Measurements from ENCODE around the gene PAFAH2. TPM values are rescaled to one million over a fixed set of nuclear protein-coding genes. Genes with fewer than 3 reads are reported as not detected.

The PAFAH2 gene
- total RNA-seq, 1 donor from 2014 or later = 7.1 TPM

DNA sequence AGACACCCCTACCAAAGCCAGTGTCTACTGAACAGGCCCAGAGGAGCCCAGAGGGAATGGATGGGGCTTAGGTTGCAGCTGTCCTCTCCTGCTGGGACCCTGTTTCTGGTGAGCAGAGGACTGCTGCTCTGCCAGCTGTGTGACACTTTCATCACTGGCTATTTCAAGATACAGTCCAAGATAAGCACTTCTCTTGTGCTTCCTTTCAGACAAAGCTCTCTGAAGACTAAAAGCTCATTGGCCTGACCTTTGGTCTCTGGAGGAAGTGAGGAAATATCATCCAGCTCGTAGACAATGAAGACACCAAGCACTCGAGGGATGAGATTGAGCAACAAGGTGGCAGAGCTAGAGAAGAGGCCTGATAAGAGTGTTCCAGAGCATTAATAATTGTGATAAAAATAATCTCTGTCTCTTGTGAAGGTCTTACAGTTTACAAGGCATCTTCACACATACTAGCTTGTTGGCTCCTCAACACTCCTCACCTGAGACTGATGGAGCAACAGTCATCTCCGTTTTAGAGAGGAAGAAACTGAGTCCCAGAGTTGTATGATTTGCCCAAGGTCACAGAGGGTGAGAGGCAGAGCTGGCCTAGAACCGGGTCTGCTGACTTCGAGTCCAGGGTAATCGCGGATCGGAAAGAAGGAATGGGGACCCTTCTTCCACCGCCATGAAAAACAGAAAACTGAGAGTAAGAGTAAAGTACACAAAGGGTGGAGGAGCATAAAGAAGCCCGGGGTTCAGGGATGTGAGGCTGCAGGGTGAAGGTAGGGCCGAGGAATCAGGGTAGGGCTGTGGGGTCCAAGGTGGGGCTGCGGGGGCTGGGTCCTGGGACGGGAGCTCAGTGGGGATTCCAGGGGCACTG is 666 bp downstream of the PAFAH2 start:
- Histone ChIP-seq H3K27me3 (no peaks in the 10 kb centered on the region), H3K4me3 (peak overlapping the region; percentile 62 to 76), H3K4me1 (peaks cover 20% of the 10 kb centered on the region), H3K9me3 (no peaks in the 10 kb centered on the region), H3K36me3 (no peaks in the 10 kb centered on the region), H3K27ac (peak overlapping the region; percentile 84)
- TF ChIP-seq POLR2A (IDR thresholded peaks at IDR 0.05) = no peak
- TF ChIP-seq, protein P1, sequence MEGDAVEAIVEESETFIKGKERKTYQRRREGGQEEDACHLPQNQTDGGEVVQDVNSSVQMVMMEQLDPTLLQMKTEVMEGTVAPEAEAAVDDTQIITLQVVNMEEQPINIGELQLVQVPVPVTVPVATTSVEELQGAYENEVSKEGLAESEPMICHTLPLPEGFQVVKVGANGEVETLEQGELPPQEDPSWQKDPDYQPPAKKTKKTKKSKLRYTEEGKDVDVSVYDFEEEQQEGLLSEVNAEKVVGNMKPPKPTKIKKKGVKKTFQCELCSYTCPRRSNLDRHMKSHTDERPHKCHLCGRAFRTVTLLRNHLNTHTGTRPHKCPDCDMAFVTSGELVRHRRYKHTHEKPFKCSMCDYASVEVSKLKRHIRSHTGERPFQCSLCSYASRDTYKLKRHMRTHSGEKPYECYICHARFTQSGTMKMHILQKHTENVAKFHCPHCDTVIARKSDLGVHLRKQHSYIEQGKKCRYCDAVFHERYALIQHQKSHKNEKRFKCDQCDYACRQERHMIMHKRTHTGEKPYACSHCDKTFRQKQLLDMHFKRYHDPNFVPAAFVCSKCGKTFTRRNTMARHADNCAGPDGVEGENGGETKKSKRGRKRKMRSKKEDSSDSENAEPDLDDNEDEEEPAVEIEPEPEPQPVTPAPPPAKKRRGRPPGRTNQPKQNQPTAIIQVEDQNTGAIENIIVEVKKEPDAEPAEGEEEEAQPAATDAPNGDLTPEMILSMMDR (IDR thresholded peaks at IDR 0.05) = no peak
- intact Hi-C loops (cut with DNase I) = loop anchor here (5.0 kb wide), 1 partner anchor 90 kb away; the partner anchor contains the start of gene STMN1
- DNase-seq (ENCODE audit: extremely low spot score in 2 of 2) = no peak

DNA sequence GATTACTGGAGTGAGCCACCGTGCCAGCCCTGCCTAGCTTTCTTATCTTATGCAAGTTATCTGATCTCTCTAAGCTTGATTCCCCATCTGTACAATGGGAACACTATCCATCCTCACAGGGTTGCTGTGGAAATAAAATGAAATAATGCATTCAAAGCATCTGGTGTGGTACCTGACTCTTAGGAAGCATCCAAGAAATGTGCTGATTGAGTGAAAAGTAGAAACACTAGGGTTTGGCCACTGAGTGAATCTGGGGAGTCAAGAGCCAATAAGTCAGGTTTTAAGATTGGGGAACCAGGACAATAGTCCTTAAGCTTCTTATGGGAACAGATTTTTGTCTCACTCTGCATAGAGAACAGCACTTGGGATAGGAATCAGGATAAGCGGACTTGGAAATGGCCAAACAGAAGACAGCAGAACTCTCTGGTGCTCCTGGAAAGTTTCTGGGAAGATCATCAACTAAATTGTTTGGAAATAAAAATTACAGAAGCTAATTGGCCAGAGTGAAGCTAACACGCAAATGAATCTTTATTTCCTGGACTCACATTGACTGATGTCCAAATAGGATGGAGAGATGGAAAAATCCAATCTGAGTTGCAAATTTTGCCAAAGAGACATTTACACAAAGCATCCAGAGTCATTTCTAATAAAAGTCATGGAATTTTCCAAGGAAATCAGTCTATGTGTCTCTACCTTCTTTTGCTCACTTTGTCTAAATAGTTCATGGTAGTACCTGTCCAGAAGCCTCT is 3.3 kb downstream of the PAFAH2 start:
- Histone ChIP-seq H3K27me3 (no peaks in the 10 kb centered on the region), H3K4me3 (no peak overlapping the region), H3K36me3 (peaks cover 0 to 5% of the 10 kb centered on the region in 2 donors), H3K27ac (no peak overlapping the region), H3K9me3 (no peaks in the 10 kb centered on the region), H3K4me1 (peaks cover 20% of the 10 kb centered on the region)
- intact Hi-C loops (cut with DNase I) = loop anchor here (5.0 kb wide), 1 partner anchor 87 kb away; the partner anchor contains the start of gene STMN1
- no peak for DNase-seq (ENCODE audit: extremely low spot score in 2 of 2)
- no peak for TF ChIP-seq POLR2A (IDR thresholded peaks at IDR 0.05)
- TF ChIP-seq, protein P1 (IDR thresholded peaks at IDR 0.05) = no peak
- TF ChIP-seq POLR2AphosphoS5 (IDR thresholded peaks at IDR 0.05; ENCODE audit: insufficient read depth in 1 of 2, low read depth in 1 of 2) = no peak

DNA sequence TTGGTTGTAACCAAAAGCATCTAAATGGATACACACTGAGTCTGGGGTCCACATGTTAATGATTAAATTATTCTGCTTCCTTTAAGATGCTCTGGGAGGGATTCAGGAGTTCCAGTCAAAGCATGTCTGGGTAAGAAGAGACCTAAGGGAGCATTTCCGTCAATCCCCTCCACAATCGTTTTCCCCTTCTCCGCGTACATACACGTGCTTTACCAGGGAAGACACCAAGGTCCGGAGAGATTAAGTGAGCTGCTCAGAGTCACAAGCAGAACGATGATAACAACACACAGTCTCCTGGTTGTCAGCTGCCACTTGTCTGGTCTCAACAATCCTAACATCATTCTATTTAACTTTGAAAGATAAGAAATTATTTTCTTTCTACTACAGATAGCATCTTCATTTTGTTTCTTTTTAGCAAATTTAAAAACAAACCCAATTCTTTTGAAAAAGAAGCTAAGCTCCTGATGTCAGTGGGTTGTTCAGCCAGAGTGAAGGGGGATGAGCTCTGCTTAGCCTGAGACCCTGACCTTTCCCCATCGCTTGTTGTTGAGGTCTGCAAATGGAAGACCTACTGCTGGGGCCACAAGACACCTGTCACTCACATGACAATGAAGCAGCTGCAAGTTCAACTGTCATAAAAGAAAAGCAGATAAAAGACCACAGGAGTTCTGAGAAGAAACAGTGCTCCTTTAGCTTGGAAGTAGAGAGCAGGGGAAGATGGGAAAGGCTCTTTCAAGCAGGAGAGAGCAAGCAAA is 4.5 kb downstream of the PAFAH2 start:
- no peaks in the 10 kb centered on the region for H3K9me3 ChIP-seq
- no peak overlapping the region for H3K27ac ChIP-seq
- TF ChIP-seq POLR2A (IDR thresholded peaks at IDR 0.05) (no peak), POLR2AphosphoS5 (IDR thresholded peaks at IDR 0.05; ENCODE audit: insufficient read depth in 1 of 2, low read depth in 1 of 2) (no peak)
- TF ChIP-seq, protein P1 (IDR thresholded peaks at IDR 0.05) = no peak
- no peak overlapping the region for H3K4me3 ChIP-seq
- intact Hi-C loops (cut with DNase I) = no loop called here
- H3K27me3 ChIP-seq = no peaks in the 10 kb centered on the region
- peaks cover 0 to 5% of the 10 kb centered on the region in 2 donors for H3K36me3 ChIP-seq
- no peak for DNase-seq (ENCODE audit: extremely low spot score in 2 of 2)
- H3K4me1 ChIP-seq = peaks cover 16% of the 10 kb centered on the region

DNA sequence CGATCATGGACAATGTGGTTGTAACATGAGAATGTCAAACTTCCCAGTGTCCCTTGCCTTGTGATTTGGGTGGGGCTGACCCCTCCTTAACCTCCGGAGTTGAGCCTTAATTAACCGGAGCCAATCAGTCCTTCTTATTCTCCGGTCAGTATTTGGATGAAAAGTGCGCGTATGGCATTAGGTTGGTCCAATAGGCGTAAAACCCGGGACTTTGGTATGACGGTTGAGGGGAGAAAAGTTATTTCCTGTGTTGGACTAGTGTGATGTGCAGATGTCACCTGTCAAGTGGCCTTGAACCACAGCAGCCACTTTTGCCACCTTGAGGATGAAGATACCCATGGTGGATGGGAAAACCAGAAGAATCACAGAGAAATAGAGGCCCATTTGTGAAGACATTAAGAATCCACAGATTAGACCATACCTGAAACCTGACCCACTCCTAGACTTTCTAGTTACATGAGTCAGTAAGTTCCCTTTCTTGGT is 5.1 kb downstream of the PAFAH2 start:
- TF ChIP-seq POLR2AphosphoS5 (IDR thresholded peaks at IDR 0.05; ENCODE audit: insufficient read depth in 1 of 2, low read depth in 1 of 2) (no peak), POLR2A (IDR thresholded peaks at IDR 0.05) (no peak)
- TF ChIP-seq, protein P1 (IDR thresholded peaks at IDR 0.05) = no peak
- Histone ChIP-seq H3K9me3 (no peaks in the 10 kb centered on the region), H3K27me3 (no peaks in the 10 kb centered on the region), H3K4me1 (peaks cover 16% of the 10 kb centered on the region), H3K27ac (no peak overlapping the region), H3K4me3 (no peak overlapping the region), H3K36me3 (peaks cover 0 to 5% of the 10 kb centered on the region in 2 donors)
- no peak for DNase-seq (ENCODE audit: extremely low spot score in 2 of 2)
- intact Hi-C loops (cut with DNase I) = no loop called here
